Panc1 (cell line): ENCODE measurements around the gene IZUMO4. TPM values are rescaled to one million over a fixed set of nuclear protein-coding genes. Genes with fewer than 3 reads are reported as not detected.
A peak's percentile ranks its signal among the peaks of the same experiment; 100 is the strongest.

ENCODE experiments used
- ATAC-seq: fragments of 200-7000 bp; cut with Tn5 transposase; 2 replicates; pipeline ENCODE4 v1.9.1; 2020; ENCODE audit warnings: mild to moderate bottlenecking, moderate library complexity
- BruUV-seq: library from RNA; stranded (reverse); fragments of 400-500 nt; replicated peaks from 2 replicates; lab custom pipeline; 2021; lab: Mats Ljungman, UMichigan
- CTCF ChIA-PET: fragments of 300-600 bp; sonication (Branson Sonifier 250); formaldehyde crosslinking; loops from one replicate; lab custom pipeline; 2022; ENCODE audit warnings: antibody characterized with exemption; lab: Charles Lee
- POLR2A ChIA-PET: fragments of 300-600 bp; sonication (Branson Sonifier 250); formaldehyde crosslinking; loops from one replicate; lab custom pipeline; 2022; ENCODE audit warnings: antibody characterized with exemption; lab: Charles Lee
- DNase-seq: peaks from one replicate; pipeline ENCODE4 v3.0.0-alpha.2; 2010; ENCODE audit warnings: low read depth, low spot score
- H3K27ac ChIP-seq: 2 replicates; pipeline ENCODE4 v1.5.1; 2011; ENCODE audit warnings: mild to moderate bottlenecking, low read length, inconsistent platforms
- H3K27me3 ChIP-seq: fragments of 200-500 bp; sonication (Bioruptor generic); 2 replicates; pipeline ENCODE4 v1.6.0; 2014; ENCODE audit warnings: low read length, inconsistent platforms; ENCODE audit not compliant: control insufficient read depth, insufficient read depth
- H3K36me3 ChIP-seq: fragments of 200-500 bp; sonication (Bioruptor generic); 2 replicates; pipeline ENCODE4 v1.5.1; 2014; ENCODE audit warnings: inconsistent platforms, mild to moderate bottlenecking, low read length, moderate library complexity; ENCODE audit not compliant: control insufficient read depth, insufficient read depth
- H3K4me1 ChIP-seq: 2 replicates; pipeline ENCODE4 v1.5.1; 2011; ENCODE audit warnings: inconsistent platforms, mild to moderate bottlenecking, low read length, moderate library complexity; ENCODE audit not compliant: control insufficient read depth, insufficient read depth
- H3K4me3 ChIP-seq, 2 experiments: 2 replicates each; pipeline ENCODE4 v1.5.1; 2011 to 2012; ENCODE audit warnings: low read depth in 2 of 2, low read length in 2 of 2, mild to moderate bottlenecking in 2 of 2, inconsistent platforms in 1 of 2, moderate library complexity in 1 of 2
- H3K9me3 ChIP-seq: fragments of 200-500 bp; sonication (Bioruptor generic); 2 replicates; pipeline ENCODE4 v1.5.1; 2014; ENCODE audit warnings: low read depth, mild to moderate bottlenecking, inconsistent platforms, low read length, moderate library complexity; ENCODE audit not compliant: control insufficient read depth, insufficient read depth
- POLR2AphosphoS5 ChIP-seq: IDR thresholded peaks from 2 replicates; pipeline ENCODE4 v1.6.1; 2012; ENCODE audit warnings: mild to moderate bottlenecking, low read depth, low read length, moderate library complexity
- SIN3A ChIP-seq: IDR thresholded peaks from 2 replicates; pipeline ENCODE4 v1.6.1; 2012; ENCODE audit warnings: low read depth, mild to moderate bottlenecking, low read length, moderate library complexity, borderline replicate concordance; ENCODE audit not compliant: insufficient read depth
- TCF7L2 ChIP-seq: IDR thresholded peaks from 2 replicates; pipeline ENCODE4 v1.6.1; 2011; ENCODE audit warnings: mild to moderate bottlenecking, low read depth, low read length, inconsistent platforms
- in situ Hi-C: cut with HindIII; loops from 2 replicates; pipeline ENCODE4 v1.10.0; 2016; ENCODE audit warnings: low sequenced_read_pairs, low pct_unique_long_range_greater_than_20kb
- intact Hi-C: fragments of 100-400 bp; cut with micrococcal nuclease; formaldehyde crosslinking; loops from one replicate; pipeline ENCODE4 v1.10.0; 2022; ENCODE audit not compliant: unreplicated experiment
- total RNA-seq: library from RNA; stranded (reverse); gene quantifications from one replicate; pipeline ENCODE4 v1.2.1, GENCODE V29; 2021; ENCODE audit not compliant: unreplicated experiment
- TF ChIP-seq, protein P1 (sequence below): fragments of 450-650 bp; IDR thresholded peaks from 2 replicates; pipeline ENCODE4 v1.5.1; 2017; ENCODE audit warnings: mild to moderate bottlenecking
- TF ChIP-seq, protein P2 (sequence below), 2 experiments: IDR thresholded peaks; 2 replicates each; pipeline ENCODE4 v1.6.1; 2011 to 2012; ENCODE audit warnings: low read depth in 2 of 2, control low read depth in 1 of 2, low read length in 1 of 2, mild to moderate bottlenecking in 1 of 2, moderate library complexity in 1 of 2; ENCODE audit not compliant: insufficient read depth in 1 of 2

The IZUMO4 gene
- total RNA-seq, 1 experiment from 2014 or later, result 5.4 TPM

DNA sequence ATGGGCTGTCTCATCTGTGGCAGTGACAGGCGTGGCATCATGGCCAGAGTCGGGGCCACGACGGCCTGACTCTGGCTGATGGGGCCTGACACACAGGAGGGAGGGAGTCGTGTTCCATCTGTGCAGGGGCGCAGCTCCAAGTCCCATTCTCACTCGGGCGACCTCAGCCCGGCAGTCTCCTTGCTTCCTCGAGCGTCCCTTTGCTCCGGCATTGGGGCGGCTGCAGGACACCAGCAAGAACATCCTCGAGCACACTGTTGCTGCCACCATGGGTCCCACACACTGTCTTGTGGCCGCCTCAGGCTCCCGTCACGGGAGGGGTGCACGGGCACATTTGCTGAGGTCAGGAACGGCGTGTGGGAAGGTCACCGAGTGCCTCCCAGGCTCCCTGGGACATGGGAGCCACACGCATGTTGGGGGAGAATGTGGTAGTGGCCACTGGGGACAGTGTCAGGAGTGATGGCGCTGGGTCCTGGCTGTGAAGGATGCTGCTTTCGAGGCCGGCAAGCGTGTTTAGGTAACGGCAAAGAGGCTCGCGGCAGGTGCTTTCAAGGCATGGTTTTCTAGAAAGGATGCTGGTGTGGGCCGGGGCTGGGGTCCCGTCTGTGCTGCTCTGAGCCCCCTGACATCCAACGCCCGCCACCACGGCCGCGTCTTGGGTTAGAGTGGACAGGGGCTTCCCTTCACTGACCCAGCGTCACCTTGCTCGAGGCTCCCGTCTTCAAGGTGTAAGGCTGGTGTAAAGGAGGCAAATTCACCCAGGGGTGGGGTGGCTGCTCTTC is 3.4 kb downstream of the IZUMO4 start:
- H3K4me3 ChIP-seq, result no peak overlapping the region
- no peaks in the 10 kb centered on the region for H3K9me3 ChIP-seq
- intact Hi-C loops (no loop called here), in situ Hi-C loops (no loop called here)
- CTCF ChIA-PET, result no interaction called here
- no TSS peak for BruUV-seq
- H3K27me3 ChIP-seq, result no peaks in the 10 kb centered on the region
- 0 out of 2 replicates have a peak, but pooled peaks cover 3% of the 10 kb centered on the region for H3K4me1 ChIP-seq
- TF ChIP-seq SIN3A (no peak), TCF7L2 (no peak), POLR2AphosphoS5 (0 out of 2 replicates have a peak, but pooled peaks have one; percentile 3)
- TF ChIP-seq, protein P1, sequence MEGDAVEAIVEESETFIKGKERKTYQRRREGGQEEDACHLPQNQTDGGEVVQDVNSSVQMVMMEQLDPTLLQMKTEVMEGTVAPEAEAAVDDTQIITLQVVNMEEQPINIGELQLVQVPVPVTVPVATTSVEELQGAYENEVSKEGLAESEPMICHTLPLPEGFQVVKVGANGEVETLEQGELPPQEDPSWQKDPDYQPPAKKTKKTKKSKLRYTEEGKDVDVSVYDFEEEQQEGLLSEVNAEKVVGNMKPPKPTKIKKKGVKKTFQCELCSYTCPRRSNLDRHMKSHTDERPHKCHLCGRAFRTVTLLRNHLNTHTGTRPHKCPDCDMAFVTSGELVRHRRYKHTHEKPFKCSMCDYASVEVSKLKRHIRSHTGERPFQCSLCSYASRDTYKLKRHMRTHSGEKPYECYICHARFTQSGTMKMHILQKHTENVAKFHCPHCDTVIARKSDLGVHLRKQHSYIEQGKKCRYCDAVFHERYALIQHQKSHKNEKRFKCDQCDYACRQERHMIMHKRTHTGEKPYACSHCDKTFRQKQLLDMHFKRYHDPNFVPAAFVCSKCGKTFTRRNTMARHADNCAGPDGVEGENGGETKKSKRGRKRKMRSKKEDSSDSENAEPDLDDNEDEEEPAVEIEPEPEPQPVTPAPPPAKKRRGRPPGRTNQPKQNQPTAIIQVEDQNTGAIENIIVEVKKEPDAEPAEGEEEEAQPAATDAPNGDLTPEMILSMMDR, result no peak
- H3K36me3 ChIP-seq, result no peaks in the 10 kb centered on the region; the same call in 1 of the 2 replicates
- no peak overlapping the region for H3K27ac ChIP-seq
- DNase-seq, result no peak
- ATAC-seq, result no peak
- POLR2A ChIA-PET, result no interaction called here

GRCh38 chr19:2100719-2101061 is 4.0 kb downstream of the IZUMO4 start:
- ATAC-seq, result no peak
- Histone ChIP-seq H3K36me3 (no peaks in the 10 kb centered on the region), H3K4me3 (no peak overlapping the region), H3K27ac (no peak overlapping the region), H3K4me1 (0 out of 2 replicates have a peak, but pooled peaks cover 3% of the 10 kb centered on the region), H3K9me3 (no peaks in the 10 kb centered on the region), H3K27me3 (no peaks in the 10 kb centered on the region)
- ChIA-PET CTCF (no interaction called here), POLR2A (no interaction called here)
- TF ChIP-seq, protein P2, sequence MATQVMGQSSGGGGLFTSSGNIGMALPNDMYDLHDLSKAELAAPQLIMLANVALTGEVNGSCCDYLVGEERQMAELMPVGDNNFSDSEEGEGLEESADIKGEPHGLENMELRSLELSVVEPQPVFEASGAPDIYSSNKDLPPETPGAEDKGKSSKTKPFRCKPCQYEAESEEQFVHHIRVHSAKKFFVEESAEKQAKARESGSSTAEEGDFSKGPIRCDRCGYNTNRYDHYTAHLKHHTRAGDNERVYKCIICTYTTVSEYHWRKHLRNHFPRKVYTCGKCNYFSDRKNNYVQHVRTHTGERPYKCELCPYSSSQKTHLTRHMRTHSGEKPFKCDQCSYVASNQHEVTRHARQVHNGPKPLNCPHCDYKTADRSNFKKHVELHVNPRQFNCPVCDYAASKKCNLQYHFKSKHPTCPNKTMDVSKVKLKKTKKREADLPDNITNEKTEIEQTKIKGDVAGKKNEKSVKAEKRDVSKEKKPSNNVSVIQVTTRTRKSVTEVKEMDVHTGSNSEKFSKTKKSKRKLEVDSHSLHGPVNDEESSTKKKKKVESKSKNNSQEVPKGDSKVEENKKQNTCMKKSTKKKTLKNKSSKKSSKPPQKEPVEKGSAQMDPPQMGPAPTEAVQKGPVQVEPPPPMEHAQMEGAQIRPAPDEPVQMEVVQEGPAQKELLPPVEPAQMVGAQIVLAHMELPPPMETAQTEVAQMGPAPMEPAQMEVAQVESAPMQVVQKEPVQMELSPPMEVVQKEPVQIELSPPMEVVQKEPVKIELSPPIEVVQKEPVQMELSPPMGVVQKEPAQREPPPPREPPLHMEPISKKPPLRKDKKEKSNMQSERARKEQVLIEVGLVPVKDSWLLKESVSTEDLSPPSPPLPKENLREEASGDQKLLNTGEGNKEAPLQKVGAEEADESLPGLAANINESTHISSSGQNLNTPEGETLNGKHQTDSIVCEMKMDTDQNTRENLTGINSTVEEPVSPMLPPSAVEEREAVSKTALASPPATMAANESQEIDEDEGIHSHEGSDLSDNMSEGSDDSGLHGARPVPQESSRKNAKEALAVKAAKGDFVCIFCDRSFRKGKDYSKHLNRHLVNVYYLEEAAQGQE (IDR thresholded peaks at IDR 0.05; ENCODE audit: insufficient read depth in 1 of 2, low read depth in 2 of 2, low read length in 1 of 2), result no peak
- TF ChIP-seq SIN3A, result no peak
- no peak for TF ChIP-seq TCF7L2
- no peak for TF ChIP-seq POLR2AphosphoS5
- TF ChIP-seq, protein P1, result no peak
- no TSS peak for BruUV-seq
- in situ Hi-C loops, result no loop called here
- intact Hi-C loops, result no loop called here
- DNase-seq, result no peak
